ENCODE data around the gene RAB9A. TPM values are rescaled to one million over a fixed set of nuclear protein-coding genes. Genes with fewer than 3 reads are reported as not detected.

The RAB9A gene
- polyA plus RNA-seq, 3 donors = 17.9 to 38.1 (median 30.8) TPM

DNA sequence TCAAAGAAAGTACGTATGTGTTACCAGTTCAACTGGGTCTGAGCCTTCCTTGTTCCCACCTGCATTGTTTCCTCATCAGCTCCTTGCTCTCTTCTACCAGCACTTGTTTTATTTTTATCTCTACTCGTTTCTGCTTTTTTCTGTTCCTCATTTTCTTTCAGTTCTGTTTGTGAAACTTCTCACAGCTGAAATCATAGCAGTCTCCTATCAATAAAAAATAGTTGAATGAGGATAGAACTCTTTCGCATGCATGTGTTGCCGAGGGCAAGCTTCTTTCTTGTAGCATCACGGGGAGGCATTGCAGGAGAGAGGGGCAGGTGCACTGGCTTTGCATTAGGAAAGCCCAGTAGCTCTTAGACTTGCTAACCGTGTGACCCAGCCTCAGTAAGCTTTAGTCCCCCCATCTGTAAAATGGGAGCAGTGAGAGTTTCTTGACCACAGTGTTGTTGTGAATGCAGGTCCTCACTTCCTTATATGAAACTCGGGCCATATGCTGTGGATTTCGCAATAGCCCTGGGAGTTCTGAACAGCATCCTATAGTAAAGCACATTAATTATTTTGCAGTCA is 70.3 kb downstream of the RAB9A start:
- Mint-ChIP-seq H3K27ac (peak overlapping the region; percentile 64 to 91 (median 89)), H3K36me3 (peaks cover 8 to 15% of the 10 kb centered on the region in 2 donors), H3K9me3 (no peaks in the 10 kb centered on the region), H3K4me1 (peaks cover 59% of the 10 kb centered on the region), H3K4me3 (peak overlapping the region in 1 of 2 donors; percentile 51), H3K27me3 (ENCODE audit: low read depth in 3 of 3) (peaks cover 0 to 2% (median 0%) of the 10 kb centered on the region in 3 donors)
- no peak overlapping the region for H3K9ac ChIP-seq (ENCODE audit: insufficient read depth, low read length, poor library complexity, severe bottlenecking)
- H3K27ac ChIP-seq (ENCODE audit: low read depth in 1 of 2, low read length in 2 of 2) = peak overlapping the region; percentile 63 to 79
- intact Hi-C loops (cut with micrococcal nuclease) = no loop called here
- H4K20me1 ChIP-seq (ENCODE audit: insufficient read depth, low read length) = no peaks in the 10 kb centered on the region
- H3K27me3 ChIP-seq (ENCODE audit: control insufficient read depth in 2 of 2, insufficient read depth in 2 of 2, low read length in 2 of 2) = no peaks in the 10 kb centered on the region
- peaks cover 61 to 62% of the 10 kb centered on the region in 2 donors for H3K4me1 ChIP-seq (ENCODE audit: control insufficient read depth in 1 of 2, insufficient read depth in 2 of 2, low read length in 2 of 2)
- peaks cover 5% of the 10 kb centered on the region in 2 donors for H3K36me3 ChIP-seq (replicated peaks in 1 of 2; ENCODE audit: control insufficient read depth in 1 of 2, insufficient read depth in 2 of 2, low read length in 2 of 2)
- no peak overlapping the region for H2AFZ ChIP-seq (ENCODE audit: insufficient read depth, low read depth, low read length, poor library complexity, severe bottlenecking)
- peak overlapping the region; percentile 56 for H3K4me2 ChIP-seq (replicated peaks; ENCODE audit: extremely low read depth, low read length, poor library complexity, severe bottlenecking)
- 0% methylated on average over 2 of the region's 8 CpGs for WGBS (ENCODE audit: insufficient coverage)
- peak; percentile 35 to 63 (median 62) for DNase-seq
- no peaks in the 10 kb centered on the region for H3K9me3 ChIP-seq (replicated peaks in 1 of 2; ENCODE audit: control insufficient read depth in 1 of 2, insufficient read depth in 1 of 2, low read length in 2 of 2)
- peak overlapping the region in 1 of 3 experiments; percentile 46 for H3K4me3 ChIP-seq (replicated peaks in 1 of 3; ENCODE audit: low read depth in 2 of 3, low read length in 3 of 3)
- peaks cover under 1% of the 10 kb centered on the region for H3K79me2 ChIP-seq (ENCODE audit: insufficient read depth, low read length)
- no peak for TF ChIP-seq CTCF (IDR thresholded peaks at IDR 0.05)

Other genes starting within 250 kb of the RAB9A start
- gene EGFL6, start 119.5 kb upstream of the RAB9A start, polyA plus RNA-seq = not detected
- gene TCEANC, start 36.0 kb upstream of the RAB9A start, polyA plus RNA-seq = 1 to 10 TPM; 1.6 to 2.8 (median 1.9) TPM
- gene TRAPPC2, start 45.5 kb downstream of the RAB9A start, polyA plus RNA-seq = 10 to 100 TPM; 10.6 to 18.3 (median 12.2) TPM
- 10 to 100 TPM in 1 of 3 donors, 1 to 10 TPM in 2; 2.4 to 10.2 (median 2.9) TPM for gene OFD1, start 45.6 kb downstream of the RAB9A start, polyA plus RNA-seq
- not detected for gene GPM6B, start 128.0 kb downstream of the RAB9A start, polyA plus RNA-seq

Data from CD14-positive monocyte (primary cell).